ENCODE results near the gene CLEC3A.

GRCh38 chr16:78060295-78060694 is 37.9 kb downstream of the CLEC3A start:
- TF ChIP-seq CTCF (IDR thresholded peaks at IDR 0.05; ENCODE audit: low read depth, low read length, poor library complexity, severe bottlenecking) (peak; percentile 13), EZH2phosphoT487 (IDR thresholded peaks at IDR 0.05; ENCODE audit: borderline replicate concordance, low read length) (no peak)
